ENCODE data around the gene LIN52.

Gene LIN52

GRCh38 chr14:74231784-74232183 lies 147.0 kb downstream of the LIN52 start:
- no peak for DNase-seq (ENCODE audit: low read depth in 1 of 2, low spot score in 1 of 2)

GRCh38 chr14:74235017-74235416 lies 150.3 kb downstream of the LIN52 start:
- no peak for DNase-seq (ENCODE audit: low read depth in 1 of 2, low spot score in 1 of 2)

GRCh38 chr14:74237441-74237840 lies 152.7 kb downstream of the LIN52 start:
- no peak for DNase-seq (ENCODE audit: low read depth in 1 of 2, low spot score in 1 of 2)

GRCh38 chr14:74238974-74239847 lies 154.5 kb downstream of the LIN52 start, which contains the start of gene VSX2:
Gene VSX2 (plus strand): TSS chr14:74239449. CDS start chr14:74239562, 113 bp downstream.
- no peak for DNase-seq (ENCODE audit: low read depth in 1 of 2, low spot score in 1 of 2)

- no peak for DNase-seq (ENCODE audit: low read depth in 1 of 2, low spot score in 1 of 2)
Observed at GRCh38 chr14:74239848-74240793, 155.4 kb downstream of the LIN52 start.

- DNase-seq (ENCODE audit: low read depth in 1 of 2, low spot score in 1 of 2), result no peak
Observed at GRCh38 chr14:74240794-74241651, 156.3 kb downstream of the LIN52 start.

GRCh38 chr14:74241652-74242017 lies 156.9 kb downstream of the LIN52 start:
- no peak for DNase-seq (ENCODE audit: low read depth in 1 of 2, low spot score in 1 of 2)

GRCh38 chr14:74242021-74242779 lies 157.4 kb downstream of the LIN52 start:
- no peak for DNase-seq (ENCODE audit: low read depth in 1 of 2, low spot score in 1 of 2)

- no peak for DNase-seq (ENCODE audit: low read depth in 1 of 2, low spot score in 1 of 2)
Observed at GRCh38 chr14:74242780-74243042, 158.0 kb downstream of the LIN52 start.

GRCh38 chr14:74243051-74243450 lies 158.3 kb downstream of the LIN52 start:
- no peak for DNase-seq (ENCODE audit: low read depth in 1 of 2, low spot score in 1 of 2)

- DNase-seq (ENCODE audit: low read depth in 1 of 2, low spot score in 1 of 2), result no peak
Observed at GRCh38 chr14:74244115-74244514, 159.4 kb downstream of the LIN52 start.

GRCh38 chr14:74245292-74245691 lies 160.5 kb downstream of the LIN52 start:
- no peak for DNase-seq (ENCODE audit: low read depth in 1 of 2, low spot score in 1 of 2)

- no peak for DNase-seq (ENCODE audit: low read depth in 1 of 2, low spot score in 1 of 2)
Observed at GRCh38 chr14:74246542-74246941, 161.8 kb downstream of the LIN52 start.

GRCh38 chr14:74248017-74248416 lies 163.3 kb downstream of the LIN52 start:
- no peak for DNase-seq (ENCODE audit: low read depth in 1 of 2, low spot score in 1 of 2)

GRCh38 chr14:74249433-74250375 lies 164.9 kb downstream of the LIN52 start:
- no peak for DNase-seq (ENCODE audit: low read depth in 1 of 2, low spot score in 1 of 2)
